Astrocyte (in vitro differentiated cells and primary cell): Measurements from ENCODE around the gene GPATCH8.

ENCODE experiments used
- EZH2 ChIP-seq: IDR thresholded peaks from 2 replicates; pipeline ENCODE4 v1.6.1; 2012; ENCODE audit warnings: mild to moderate bottlenecking, low read length, inconsistent platforms; ENCODE audit not compliant: insufficient read depth
- TF ChIP-seq, protein P1 (sequence below): IDR thresholded peaks from 2 replicates; pipeline ENCODE4 v1.5.1; 2011; ENCODE audit warnings: low read depth, mild to moderate bottlenecking, inconsistent platforms, low read length, moderate library complexity; ENCODE audit not compliant: insufficient read depth

DNA sequence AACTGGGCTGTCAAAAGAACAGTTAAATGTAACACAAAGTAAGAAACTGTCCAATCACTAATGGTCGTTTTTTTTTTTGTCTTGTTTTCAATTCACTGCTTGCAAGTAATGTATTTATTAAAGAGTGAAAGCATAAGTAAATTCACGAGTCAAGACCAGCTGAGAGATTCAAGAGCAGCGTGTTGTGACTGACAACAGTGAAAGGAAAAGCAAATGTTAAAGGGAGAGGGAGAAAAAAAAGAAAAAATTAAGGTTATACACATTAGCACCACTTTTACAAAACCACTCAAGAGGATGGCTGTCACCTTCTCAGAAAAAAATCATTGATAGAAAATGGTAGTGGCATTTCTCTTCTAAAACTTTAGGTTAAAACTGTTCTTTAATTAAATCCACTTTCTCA lies 36.1 kb downstream of the GPATCH8 start:
- TF ChIP-seq, protein P1, sequence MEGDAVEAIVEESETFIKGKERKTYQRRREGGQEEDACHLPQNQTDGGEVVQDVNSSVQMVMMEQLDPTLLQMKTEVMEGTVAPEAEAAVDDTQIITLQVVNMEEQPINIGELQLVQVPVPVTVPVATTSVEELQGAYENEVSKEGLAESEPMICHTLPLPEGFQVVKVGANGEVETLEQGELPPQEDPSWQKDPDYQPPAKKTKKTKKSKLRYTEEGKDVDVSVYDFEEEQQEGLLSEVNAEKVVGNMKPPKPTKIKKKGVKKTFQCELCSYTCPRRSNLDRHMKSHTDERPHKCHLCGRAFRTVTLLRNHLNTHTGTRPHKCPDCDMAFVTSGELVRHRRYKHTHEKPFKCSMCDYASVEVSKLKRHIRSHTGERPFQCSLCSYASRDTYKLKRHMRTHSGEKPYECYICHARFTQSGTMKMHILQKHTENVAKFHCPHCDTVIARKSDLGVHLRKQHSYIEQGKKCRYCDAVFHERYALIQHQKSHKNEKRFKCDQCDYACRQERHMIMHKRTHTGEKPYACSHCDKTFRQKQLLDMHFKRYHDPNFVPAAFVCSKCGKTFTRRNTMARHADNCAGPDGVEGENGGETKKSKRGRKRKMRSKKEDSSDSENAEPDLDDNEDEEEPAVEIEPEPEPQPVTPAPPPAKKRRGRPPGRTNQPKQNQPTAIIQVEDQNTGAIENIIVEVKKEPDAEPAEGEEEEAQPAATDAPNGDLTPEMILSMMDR = no peak
- TF ChIP-seq EZH2 = no peak
